ENCODE data around the gene RACK1. TPM values are rescaled to one million over a fixed set of nuclear protein-coding genes. Genes with fewer than 3 reads are reported as not detected.
A peak's percentile ranks its signal among the peaks of the same experiment; 100 is the strongest.

RACK1 gene
- total and polyA plus RNA-seq, 2 experiments from 2014 or later: 2,372 to 4,798 TPM

DNA sequence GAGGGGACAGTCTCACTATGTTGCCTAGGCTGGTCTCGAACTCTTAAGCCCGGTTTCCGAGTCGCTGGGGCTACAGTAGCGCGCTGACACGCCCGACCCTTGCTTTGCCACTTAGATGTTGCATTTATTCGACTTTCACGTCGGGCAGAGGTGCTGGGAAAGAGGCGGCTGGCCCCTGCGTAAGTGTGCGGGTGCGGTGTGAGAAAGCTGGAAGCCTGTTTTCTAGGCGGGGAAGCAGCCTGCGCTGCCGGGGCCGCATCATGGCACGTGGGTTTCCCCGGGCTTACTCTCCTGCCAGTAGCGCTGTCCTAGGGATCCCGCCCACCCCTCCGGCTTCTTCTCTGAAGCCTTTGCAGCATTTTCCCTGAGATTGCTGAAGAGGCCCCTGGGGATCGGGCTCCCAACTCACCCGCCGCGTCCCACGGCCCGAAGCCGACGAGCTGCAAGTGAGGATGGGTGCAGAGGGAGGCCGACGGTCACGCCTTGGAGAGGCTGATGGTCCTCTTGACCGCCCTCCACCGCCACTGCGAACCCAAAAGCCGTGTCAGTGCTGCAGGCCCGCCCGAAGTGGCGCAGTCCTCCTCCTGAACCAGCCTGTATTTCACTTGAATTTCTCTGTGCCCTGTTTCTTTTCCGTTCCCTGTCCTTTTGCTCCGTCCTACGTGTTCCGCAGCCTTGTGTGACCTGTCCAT lies 26.4 kb downstream of the RACK1 start:
- H3K4me1 ChIP-seq (ENCODE audit: insufficient read depth): peaks cover 3% of the 10 kb centered on the region; the same call in 1 of the 2 replicates
- peak; percentile 16 for ATAC-seq
- Mint-ChIP-seq H3K4me1 (peaks cover 16% of the 10 kb centered on the region), H3K4me3 (peak overlapping the region; percentile 83), H3K27me3 (ENCODE audit: insufficient read depth, low read depth, poor library complexity) (peaks cover 51% of the 10 kb centered on the region), H3K27ac (no peak overlapping the region), H3K9me3 (peaks cover 11% of the 10 kb centered on the region), H3K36me3 (ENCODE audit: low read depth) (peaks cover 9% of the 10 kb centered on the region; the same call in 1 of the 3 replicates)
- no peak overlapping the region for H3K27ac ChIP-seq (ENCODE audit: low read depth)
- peaks cover 17% of the 10 kb centered on the region for H3F3A ChIP-seq (replicated peaks; ENCODE audit: low read depth)
- H4K20me1 ChIP-seq (replicated peaks; ENCODE audit: insufficient read depth): no peaks in the 10 kb centered on the region; the same call in 1 of the 2 replicates
- peaks cover 12% of the 10 kb centered on the region for H3K27me3 ChIP-seq (ENCODE audit: insufficient read depth)
- DNase-seq (ENCODE audit: low spot score): peak; percentile 77
- H2AFZ ChIP-seq: peak overlapping the region; percentile 97
- no peaks in the 10 kb centered on the region for H3K36me3 ChIP-seq (ENCODE audit: insufficient read depth)
- TF ChIP-seq JUNB (IDR thresholded peaks at IDR 0.05; ENCODE audit: unreplicated experiment): no peak
- TF ChIP-seq EZH2phosphoT487 (IDR thresholded peaks at IDR 0.05; ENCODE audit: unreplicated experiment): no peak
- TF ChIP-seq POLR2AphosphoS5 (IDR thresholded peaks at IDR 0.05; ENCODE audit: low read depth): no peak
- TF ChIP-seq EZH2 (IDR thresholded peaks at IDR 0.05; ENCODE audit: low read depth, unreplicated experiment): no peak
- TF ChIP-seq, protein P1, sequence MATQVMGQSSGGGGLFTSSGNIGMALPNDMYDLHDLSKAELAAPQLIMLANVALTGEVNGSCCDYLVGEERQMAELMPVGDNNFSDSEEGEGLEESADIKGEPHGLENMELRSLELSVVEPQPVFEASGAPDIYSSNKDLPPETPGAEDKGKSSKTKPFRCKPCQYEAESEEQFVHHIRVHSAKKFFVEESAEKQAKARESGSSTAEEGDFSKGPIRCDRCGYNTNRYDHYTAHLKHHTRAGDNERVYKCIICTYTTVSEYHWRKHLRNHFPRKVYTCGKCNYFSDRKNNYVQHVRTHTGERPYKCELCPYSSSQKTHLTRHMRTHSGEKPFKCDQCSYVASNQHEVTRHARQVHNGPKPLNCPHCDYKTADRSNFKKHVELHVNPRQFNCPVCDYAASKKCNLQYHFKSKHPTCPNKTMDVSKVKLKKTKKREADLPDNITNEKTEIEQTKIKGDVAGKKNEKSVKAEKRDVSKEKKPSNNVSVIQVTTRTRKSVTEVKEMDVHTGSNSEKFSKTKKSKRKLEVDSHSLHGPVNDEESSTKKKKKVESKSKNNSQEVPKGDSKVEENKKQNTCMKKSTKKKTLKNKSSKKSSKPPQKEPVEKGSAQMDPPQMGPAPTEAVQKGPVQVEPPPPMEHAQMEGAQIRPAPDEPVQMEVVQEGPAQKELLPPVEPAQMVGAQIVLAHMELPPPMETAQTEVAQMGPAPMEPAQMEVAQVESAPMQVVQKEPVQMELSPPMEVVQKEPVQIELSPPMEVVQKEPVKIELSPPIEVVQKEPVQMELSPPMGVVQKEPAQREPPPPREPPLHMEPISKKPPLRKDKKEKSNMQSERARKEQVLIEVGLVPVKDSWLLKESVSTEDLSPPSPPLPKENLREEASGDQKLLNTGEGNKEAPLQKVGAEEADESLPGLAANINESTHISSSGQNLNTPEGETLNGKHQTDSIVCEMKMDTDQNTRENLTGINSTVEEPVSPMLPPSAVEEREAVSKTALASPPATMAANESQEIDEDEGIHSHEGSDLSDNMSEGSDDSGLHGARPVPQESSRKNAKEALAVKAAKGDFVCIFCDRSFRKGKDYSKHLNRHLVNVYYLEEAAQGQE (IDR thresholded peaks at IDR 0.05; ENCODE audit: unreplicated experiment): no peak
- H3K9me2 ChIP-seq (ENCODE audit: insufficient read depth): no peaks in the 10 kb centered on the region
- H3K4me2 ChIP-seq: peak overlapping the region; percentile 84
- peak overlapping the region; percentile 63 for H3K4me3 ChIP-seq
- H3K79me2 ChIP-seq (replicated peaks; ENCODE audit: insufficient read depth): no peaks in the 10 kb centered on the region

DNA sequence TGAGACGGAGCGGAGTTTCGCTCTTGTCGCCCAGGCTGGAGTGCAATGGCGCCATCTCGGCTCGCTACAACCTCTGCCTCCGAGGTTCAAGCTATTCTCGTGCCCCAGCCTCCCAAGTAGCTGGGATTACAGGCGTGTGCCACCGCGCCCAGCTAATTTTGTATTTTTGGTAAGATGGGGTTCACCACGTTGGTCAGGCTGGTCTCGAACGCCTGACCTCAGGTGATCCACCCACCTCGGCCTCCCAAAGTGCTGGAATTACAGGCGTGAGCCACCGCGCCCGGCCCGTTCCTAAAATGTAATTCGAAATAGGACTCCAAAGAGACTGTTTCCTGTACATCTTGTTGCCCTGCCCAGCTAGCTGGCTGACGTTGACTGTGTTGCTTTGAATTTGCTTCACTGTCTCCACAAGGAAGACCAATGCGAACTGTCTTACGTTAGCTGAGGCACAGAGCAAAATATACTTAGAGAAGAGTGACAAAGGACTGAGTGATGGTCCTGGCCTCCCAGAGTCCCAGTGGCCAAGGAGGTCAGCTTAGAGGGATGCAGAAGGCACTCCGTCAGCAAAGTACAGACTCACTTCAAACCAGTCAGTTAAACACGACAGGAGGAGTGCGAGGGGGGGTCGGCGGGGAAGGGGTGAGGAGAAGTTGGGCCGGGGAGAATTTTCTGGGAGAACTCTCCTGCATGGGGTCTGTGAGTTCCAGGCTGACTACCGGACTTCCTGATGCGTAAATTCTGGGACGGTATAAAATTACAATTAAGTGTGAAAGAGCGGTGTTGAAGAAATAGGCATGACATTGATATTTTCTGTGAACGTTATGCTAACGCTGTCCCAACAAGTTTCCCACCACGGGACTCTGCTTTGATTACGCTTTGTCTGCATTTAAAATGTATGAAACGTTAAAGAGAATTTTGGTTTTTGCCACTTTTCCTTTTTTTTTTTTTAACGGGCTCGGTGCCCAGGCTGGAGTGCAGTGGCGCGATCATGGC lies 27.4 kb downstream of the RACK1 start:
- H3K4me1 Mint-ChIP-seq: peaks cover 13% of the 10 kb centered on the region
- Histone ChIP-seq H3K36me3 (ENCODE audit: insufficient read depth) (no peaks in the 10 kb centered on the region), H3K4me3 (peak overlapping the region; percentile 63), H3F3A (replicated peaks; ENCODE audit: low read depth) (peaks cover 17% of the 10 kb centered on the region), H3K27me3 (ENCODE audit: insufficient read depth) (peaks cover 12% of the 10 kb centered on the region), H3K9me2 (ENCODE audit: insufficient read depth) (no peaks in the 10 kb centered on the region), H4K20me1 (replicated peaks; ENCODE audit: insufficient read depth) (no peaks in the 10 kb centered on the region; the same call in 1 of the 2 replicates), H3K27ac (ENCODE audit: low read depth) (no peak overlapping the region), H2AFZ (peak overlapping the region; percentile 76; the same call in 1 of the 2 replicates), H3K4me1 (ENCODE audit: insufficient read depth) (peaks cover 3% of the 10 kb centered on the region; the same call in 1 of the 2 replicates), H3K79me2 (replicated peaks; ENCODE audit: insufficient read depth) (no peaks in the 10 kb centered on the region), H3K4me2 (peak overlapping the region; percentile 84)
- DNase-seq (ENCODE audit: low spot score) (peak; percentile 37), ATAC-seq (no peak)
- H3K36me3 Mint-ChIP-seq (ENCODE audit: low read depth): peaks cover 4% of the 10 kb centered on the region; the same call in 1 of the 3 replicates
- peaks cover 6% of the 10 kb centered on the region; the same call in 2 of the 3 replicates for H3K9me3 Mint-ChIP-seq
- H3K27me3 Mint-ChIP-seq (ENCODE audit: insufficient read depth, low read depth, poor library complexity): peaks cover 42% of the 10 kb centered on the region
- peak overlapping the region; percentile 83 for H3K4me3 Mint-ChIP-seq
- H3K27ac Mint-ChIP-seq: no peak overlapping the region
- TF ChIP-seq ZNF114 (CRISPR knock-in tag; IDR thresholded peaks at IDR 0.05): no peak
- TF ChIP-seq EZH2phosphoT487 (IDR thresholded peaks at IDR 0.05; ENCODE audit: unreplicated experiment): no peak
- no peak for TF ChIP-seq ZNF331 (CRISPR knock-in tag; IDR thresholded peaks at IDR 0.05; ENCODE audit: low read depth)
- TF ChIP-seq NANOG (IDR thresholded peaks at IDR 0.05; ENCODE audit: borderline replicate concordance): no peak
- TF ChIP-seq EZH2 (IDR thresholded peaks at IDR 0.05; ENCODE audit: low read depth, unreplicated experiment): no peak
- TF ChIP-seq, protein P2, sequence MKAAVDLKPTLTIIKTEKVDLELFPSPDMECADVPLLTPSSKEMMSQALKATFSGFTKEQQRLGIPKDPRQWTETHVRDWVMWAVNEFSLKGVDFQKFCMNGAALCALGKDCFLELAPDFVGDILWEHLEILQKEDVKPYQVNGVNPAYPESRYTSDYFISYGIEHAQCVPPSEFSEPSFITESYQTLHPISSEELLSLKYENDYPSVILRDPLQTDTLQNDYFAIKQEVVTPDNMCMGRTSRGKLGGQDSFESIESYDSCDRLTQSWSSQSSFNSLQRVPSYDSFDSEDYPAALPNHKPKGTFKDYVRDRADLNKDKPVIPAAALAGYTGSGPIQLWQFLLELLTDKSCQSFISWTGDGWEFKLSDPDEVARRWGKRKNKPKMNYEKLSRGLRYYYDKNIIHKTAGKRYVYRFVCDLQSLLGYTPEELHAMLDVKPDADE (IDR thresholded peaks at IDR 0.05): no peak

All from GM23338 (cell line).